Stimulated activated CD8-positive, alpha-beta memory T cell treated with anti-CD3 and anti-CD28 coated beads, Interleukin-2, amount 100 ng/mL, for 48 hours (primary cell): ENCODE data around the gene CNNM1.

Experiments
- DNase-seq, 2 donors: peaks; one replicate each; pipeline ENCODE4 v3.0.0-alpha.2; 2020; ENCODE audit warnings: low read depth in 2 of 2

CNNM1 gene

DNA sequence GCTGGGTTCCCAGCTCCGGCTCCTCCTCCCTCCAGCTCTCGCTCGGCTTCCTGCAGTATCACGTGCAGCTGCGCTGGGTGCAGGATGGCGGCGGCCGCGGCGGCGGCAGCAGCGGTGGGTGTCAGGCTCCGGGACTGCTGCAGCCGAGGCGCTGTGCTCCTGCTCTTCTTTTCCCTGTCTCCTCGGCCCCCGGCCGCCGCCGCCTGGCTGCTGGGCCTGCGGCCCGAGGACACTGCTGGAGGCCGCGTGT is at the start of gene CNNM1:
Gene CNNM1, plus strand, starts transcription at position 53 of the 250 bp plus-strand sequence. Its CDS starts 32 bp downstream, at position 85.
- DNase-seq, result peak in 1 of 2 donors; percentile 18

DNA sequence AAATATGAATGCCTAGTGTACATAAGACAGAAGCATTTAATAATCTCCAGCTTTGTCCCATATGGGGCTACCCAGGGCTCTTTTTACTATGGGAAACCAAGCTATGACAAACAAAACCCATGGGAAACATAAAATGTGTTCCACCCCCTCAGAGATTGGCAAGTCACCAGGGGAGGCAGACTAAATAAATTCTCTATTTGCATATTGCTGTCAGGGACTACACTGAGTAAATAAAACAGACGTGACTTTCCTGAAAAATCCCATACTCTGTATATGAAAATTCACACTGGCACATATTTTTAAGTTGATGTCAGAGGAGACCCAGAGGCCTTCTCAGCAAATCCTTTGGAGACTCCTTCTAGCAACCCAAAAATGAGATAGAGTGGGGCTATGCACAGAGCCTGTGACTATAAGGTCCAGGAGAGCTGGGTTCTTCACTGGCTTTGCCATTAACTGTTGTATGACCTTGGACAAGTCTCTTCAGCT is 49.5 kb upstream of the CNNM1 start:
- no peak for DNase-seq

DNA sequence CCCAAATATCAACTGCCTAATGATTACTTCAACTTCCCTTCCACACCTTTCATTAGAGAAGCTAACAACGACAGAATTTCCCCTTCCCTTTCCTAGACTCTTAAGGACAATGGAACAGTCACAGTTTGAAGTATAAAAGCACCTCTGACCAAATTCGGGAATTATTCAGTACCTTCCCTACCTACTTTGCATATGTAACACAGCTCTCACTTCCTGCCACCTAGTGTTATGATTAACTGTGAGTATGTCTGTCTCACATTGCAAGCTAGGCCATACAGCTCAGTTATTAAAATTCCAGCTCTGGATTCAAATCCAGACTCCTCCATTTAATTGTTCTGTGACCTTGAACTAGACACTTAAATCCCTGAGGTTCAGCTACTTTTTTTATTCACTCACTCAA is 48.7 kb upstream of the CNNM1 start:
- DNase-seq, result no peak

DNA sequence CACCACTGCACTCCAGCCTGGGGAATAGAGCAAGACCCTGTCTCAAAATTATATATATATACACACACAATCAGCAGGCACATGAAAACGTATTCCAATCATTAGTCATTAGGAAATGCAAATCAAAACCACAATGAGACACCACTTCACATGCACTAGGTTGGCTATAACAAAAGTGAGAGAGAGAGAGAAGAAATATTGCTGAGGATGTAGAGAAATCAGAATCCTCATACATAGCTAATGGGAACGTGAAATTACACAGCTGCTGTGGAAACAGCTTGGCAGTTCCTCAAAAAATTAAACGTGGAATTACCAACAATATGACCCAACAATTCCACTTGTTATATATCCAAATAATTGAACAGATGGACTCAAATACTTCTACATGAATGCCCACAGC is 43.3 kb upstream of the CNNM1 start:
- DNase-seq, result no peak

DNA sequence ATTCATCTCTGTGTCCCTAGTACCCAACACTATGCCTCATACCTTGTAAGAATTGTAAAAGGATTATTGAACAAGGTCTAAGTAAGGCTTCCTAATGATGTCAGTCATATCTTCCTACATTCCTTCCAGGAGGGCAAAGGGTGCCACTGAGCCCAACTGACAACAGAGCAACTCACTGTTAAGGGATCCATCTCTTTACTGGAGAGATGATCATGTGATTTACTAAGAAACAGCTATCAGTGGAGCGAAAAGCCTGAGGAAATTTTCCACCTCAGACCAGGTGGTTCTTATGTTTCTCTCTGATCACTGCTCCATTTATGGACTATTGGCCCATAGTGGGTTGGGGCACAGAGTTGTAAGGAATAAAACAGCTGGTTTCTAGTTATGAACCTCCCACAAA is 38.9 kb upstream of the CNNM1 start:
- DNase-seq, result no peak

DNA sequence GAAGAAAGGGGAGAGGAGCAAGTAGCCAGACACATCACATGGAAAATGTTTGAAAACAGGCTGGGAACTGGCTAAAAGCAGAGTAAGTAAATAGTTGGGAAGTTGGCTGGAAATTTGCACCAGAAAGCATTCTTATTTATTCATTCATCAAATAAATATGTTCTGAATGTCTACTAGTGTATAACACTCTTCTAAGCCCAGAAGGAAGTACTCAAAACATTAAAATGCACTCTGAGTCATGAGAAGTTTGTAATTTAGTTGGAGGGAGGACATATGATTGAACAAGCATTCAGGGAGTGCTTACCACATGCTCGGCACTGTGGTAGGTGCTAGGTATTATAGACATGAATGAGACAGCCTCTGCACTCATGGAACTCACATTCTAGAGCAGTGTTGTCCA is 37.0 kb upstream of the CNNM1 start:
- DNase-seq, result no peak

DNA sequence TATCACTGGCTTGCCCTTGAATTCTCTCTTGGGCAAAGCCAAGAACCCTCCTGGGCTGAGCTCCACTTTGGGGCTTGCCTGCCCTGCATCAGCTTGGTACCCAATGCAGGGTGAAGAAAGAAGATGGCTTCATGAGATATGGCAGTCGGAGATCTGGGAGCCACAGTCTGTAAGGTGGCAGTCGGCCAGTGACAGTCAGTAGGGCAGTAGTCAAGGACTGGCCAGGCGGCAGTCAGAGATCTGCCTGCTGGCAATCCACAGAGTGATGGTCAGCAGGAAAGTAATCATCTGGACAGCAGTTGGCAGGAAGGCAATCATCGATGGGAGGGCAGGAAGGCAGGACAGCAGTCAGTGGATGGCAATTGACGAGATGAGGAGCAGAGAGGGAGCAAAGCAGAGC is 32.6 kb upstream of the CNNM1 start:
- no peak for DNase-seq

DNA sequence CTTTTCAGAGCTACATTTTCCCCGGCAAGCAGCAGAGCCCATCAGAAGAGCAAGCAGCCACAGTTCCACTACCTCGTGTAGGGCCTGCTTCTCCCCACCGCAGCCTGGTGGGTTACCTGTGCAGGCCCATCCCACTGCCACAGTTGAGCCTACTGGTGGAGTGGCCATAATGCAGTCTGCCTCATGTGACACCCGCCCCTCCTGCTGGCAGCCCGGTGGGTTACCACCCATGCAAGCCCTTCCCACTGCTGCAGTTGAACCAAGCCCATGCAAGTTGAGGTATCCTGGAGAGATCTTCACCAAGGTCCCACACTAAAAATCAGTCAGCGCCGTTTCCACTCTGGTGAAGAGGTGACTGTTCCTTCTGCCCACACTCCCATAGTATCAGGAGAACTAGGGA is 32.1 kb upstream of the CNNM1 start:
- no peak for DNase-seq

DNA sequence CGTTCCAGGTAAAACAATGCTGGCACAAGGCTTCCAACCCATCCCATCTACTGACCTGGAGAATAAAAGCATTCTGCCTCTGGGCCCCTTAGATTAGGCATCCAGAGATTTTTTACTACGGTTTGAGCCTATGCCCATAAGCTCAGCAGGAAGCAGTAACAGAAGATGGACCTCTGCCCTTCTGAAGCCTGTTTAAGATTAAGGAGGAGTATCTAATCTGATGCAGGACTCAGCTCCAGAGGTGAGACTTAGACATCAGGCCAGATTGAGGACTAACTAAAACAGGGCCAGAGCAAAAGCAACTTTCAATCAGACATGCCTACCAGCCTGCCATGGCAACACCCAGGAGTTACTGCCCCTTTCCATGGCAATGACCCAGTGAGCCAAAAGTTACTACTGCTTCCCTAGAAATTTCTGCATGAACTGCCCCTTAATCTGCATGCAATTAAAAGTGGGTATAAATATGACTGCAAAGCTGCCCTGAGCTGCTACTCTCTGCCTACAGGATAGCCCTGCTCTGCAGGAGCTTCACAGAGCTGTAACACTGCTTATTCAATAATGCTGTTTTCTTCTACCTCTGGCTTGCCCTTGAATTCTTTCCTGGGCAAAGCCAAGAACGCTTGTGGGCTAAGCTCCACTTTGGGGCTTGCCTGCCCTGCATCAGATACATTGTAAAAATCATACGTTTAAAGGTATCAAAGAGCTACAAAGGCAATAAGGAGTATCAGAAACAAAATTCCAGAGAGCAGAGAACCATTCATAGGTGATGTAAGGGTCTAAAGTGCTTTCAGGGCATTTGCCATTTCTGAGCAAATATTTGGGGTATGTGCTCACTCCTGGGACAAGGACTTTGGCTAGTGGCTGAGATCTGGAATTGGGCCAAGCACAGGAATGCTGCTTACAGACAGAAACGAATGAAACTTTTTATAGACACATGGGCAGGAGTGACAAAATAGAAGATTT is 25.0 kb upstream of the CNNM1 start:
- no peak for DNase-seq

DNA sequence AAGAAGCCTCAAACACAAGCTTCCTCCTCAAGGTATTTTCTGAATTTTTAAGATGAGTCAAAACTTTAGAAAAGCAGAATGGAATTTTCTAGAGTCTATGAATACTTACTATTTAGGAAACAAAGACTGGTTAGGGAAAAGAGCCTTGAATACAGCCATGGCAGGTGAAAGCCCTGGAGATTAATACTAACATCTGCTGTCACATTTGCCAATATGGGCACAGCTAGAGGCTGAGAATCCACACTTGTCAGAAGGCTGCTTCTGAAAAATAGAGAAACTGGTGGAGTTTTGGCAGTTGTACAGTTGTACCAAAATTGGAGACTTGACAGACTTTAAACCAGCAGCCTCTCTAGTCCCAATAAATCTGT is 24.3 kb upstream of the CNNM1 start:
- no peak for DNase-seq

DNA sequence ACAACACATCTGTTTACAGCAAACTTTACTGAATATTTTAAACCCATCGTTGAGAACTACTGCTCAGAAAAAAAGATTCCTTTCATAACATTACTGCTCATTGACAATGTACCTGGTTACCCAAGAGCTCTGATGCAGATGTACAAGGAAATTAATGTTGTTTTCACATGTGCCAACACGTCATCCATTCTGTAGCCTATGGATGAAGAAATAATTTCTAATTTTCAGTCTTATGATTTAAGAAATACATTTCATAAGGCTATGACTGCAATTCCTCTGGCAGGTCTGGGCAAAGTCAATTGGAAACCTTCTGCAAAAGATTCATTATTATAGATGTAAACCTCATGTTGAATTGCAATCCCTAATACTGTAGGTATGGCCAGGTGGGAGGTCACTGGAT is 16.7 kb upstream of the CNNM1 start:
- no peak for DNase-seq

DNA sequence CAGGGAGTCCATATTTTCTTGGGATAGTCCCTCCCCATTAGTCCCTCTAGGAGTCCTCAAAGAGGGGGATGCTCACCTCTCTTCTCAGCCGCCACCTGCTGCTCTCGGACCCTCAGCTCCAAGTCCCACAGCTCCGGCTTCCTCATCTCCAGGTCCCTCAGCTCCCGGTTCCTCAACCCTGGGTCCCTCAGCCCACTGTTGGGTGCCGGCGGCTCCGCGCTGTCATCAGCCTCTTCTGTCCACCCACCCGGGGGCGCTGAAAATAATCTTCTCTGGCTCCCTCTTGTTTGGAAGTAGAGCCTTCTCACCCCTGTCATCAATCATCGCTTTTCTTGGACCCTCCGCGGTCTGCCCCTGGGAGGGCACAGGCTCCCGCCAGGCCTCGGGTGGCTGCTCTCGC is 13.3 kb upstream of the CNNM1 start:
- DNase-seq, result no peak

DNA sequence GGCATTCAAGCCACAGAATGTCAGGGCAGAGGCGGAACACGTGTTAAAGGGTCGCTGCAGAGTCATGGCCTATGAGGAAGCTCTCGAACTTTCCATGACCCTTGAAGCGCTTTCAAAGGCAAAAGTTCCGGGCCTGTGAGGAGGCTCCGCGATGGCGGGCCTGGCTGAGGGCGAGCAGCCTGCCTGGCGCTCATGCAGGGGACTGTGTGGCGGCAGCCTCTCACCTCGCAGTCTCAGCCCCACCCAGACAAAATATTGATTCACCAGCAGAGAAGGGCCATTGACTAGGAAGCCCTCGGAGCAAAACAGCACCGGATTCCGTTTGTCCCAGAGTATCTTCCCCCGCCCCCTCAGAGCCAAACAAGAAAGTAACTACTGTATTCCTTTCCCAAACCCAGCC is 12.8 kb upstream of the CNNM1 start:
- DNase-seq, result no peak

DNA sequence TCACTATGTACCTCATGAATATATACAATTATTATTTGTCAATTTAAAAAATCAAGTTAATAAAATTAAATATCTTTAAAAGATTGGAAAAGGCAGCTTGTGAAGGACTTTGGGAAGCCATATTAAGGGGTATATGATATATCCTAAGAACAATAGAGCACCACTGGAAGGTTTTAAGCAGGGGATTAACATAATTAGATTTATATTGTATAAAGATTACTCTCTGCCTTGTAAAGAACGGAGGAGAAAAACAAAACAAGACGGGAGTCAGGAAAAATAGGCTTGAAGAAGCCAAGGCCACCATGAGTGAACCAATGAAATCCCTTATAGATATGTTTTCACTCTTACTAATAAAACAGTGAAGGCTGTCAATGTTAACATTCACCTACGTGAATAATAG is 11.1 kb upstream of the CNNM1 start:
- DNase-seq, result no peak

DNA sequence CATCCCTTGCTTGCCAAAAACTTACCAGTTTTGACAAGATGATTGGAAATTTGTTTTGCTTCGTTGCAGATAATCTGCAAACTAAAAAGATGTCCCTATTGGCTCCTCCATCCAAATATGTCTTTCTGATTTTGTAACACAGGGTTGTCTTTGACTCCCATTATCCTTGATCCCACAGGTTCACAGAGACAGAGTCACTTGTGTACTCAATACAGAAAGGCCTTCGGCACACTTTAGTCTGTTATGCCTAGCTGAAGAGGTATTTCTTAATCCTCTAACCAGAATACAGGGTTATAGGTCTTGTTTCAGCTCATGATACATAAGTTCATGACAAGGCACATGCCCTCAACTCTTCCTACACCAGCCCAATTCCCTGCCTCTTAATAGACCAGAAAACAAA is 10.7 kb upstream of the CNNM1 start:
- DNase-seq, result no peak

DNA sequence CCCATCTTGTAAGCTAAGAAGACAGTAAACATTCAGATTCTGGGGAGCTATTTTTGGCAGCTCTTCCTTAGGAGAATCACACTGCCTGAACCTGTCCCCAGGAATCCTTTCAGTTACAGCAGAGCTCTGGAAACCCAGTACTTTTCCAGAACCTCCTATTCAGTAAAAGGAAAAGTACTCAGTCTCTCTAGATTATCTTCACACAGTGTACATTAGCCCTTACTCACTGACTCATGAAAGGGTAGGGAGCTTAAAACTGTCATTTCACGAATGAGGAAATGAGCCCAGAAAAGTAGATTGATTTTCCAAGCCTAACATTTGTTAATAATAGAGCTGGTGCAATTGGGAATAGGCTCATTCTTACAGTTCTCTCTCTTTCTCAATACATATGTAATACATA is 3.9 kb upstream of the CNNM1 start:
- no peak for DNase-seq

DNA sequence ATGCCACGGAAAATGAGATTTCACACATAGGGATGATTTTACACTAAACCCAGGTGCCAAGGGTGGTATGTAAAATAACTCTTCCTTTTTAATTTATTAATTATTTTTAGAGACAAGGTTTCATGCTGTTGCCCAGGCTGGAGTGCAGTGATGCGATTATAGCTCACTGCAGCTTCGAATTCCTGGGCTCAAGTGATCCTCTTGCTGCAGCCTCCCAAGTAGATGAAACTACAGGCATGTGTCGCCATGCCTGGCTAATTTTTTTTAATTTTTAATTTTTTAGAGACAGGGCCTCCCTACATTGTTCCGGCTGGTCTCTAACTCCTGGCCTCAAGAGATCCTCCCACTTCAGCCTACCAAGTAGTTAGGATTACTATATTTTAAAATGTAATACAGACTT is 2.3 kb upstream of the CNNM1 start:
- no peak for DNase-seq

DNA sequence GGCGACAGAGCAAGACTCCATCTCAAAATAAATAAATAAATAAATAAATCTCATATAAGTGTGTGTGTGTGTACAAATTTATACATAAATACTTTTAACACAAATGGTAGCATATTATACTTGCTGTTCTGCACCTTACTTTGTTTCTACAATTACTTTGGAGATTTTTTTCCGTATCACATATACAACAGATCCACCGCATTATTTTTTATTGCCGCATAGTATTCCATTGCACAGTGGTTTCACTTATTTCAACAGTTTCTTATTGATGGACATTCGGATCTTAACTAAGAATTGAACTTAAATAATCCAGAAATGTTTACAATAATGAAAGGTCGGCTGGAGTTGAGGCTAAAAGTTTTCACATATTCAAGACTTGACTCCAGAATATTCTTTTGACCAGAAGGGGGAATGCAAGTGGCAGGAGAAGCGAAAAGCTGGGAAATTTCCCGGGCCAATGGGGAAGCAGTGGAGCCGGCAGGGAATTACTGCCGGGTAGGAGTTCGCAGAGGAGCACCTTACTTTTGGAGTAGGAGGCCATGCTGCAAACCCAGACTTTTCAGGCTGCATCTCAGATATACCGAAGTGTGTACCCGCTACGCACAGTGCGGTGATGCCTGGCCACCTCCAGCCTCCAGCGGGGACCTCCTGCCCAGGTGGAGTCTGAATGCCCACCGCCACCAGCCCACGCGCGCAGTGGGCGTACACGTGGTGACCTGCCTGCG is 415 bp upstream of the CNNM1 start:
- DNase-seq, result no peak

DNA sequence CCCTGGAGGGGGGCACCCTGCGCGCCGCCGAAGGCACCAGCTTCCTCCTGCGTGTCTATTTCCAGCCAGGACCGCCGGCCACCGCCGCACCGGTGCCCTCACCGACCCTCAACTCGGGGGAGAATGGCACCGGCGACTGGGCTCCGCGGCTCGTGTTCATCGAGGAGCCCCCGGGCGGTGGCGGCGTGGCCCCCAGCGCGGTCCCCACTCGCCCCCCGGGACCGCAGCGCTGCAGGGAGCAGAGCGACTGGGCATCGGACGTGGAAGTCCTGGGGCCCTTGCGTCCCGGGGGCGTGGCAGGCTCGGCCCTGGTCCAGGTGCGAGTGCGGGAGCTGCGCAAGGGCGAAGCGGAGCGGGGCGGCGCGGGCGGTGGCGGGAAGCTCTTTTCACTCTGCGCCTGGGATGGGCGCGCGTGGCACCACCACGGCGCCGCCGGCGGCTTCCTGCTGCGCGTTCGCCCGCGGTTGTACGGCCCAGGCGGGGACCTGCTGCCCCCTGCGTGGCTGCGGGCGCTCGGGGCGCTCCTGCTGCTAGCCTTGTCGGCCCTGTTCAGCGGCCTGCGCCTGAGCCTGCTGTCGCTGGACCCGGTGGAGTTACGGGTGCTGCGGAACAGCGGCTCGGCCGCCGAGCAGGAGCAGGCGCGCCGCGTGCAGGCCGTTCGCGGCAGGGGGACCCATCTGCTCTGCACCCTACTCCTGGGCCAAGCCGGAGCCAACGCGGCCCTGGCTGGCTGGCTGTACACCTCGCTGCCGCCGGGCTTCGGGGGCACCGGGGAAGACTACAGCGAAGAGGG is 594 bp downstream of the CNNM1 start:
- peak in 1 of 2 donors; percentile 6 for DNase-seq

DNA sequence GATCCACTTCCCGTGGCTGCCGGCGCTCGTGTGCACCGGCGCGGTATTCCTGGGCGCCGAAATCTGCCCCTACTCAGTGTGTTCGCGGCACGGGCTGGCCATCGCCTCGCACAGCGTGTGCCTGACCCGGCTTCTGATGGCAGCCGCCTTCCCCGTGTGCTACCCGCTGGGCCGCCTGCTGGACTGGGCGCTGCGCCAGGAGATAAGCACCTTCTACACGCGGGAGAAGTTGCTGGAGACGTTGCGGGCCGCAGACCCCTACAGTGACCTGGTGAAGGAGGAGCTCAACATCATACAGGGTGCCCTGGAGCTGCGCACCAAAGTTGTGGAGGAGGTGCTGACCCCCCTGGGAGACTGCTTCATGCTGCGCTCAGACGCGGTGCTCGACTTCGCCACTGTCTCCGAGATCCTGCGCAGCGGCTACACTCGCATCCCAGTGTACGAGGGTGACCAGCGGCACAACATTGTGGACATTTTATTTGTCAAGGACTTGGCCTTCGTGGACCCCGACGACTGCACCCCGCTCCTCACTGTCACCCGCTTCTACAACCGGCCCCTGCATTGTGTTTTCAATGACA is 1.3 kb downstream of the CNNM1 start:
- no peak for DNase-seq

DNA sequence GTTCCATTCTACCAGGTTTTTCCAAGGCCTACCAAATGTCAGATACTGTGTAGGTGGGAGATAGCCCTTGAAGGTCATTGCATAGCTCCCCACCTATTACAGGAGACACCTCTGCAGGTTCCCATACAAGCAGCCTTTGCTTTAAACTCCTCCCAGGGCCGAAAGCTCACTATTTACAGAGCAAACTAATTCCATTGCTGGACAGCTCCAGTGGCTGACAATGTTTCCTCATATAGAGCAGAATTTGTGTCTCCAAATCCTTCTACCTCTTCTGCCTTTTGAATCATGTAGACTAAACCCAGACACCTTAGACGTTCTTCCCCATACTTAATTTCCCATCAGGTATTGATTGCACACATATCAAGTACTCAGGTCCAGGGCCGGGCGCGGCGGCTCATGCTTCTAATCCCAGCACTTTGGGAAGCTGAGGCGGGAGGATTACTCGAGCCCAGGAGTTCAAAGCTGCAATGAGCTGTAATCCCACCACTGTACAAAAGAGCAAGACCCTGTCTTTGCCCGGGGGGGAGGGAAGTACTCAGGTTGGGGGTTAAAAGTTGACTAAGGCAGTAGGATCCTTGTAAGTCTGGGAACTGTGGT is 2.1 kb downstream of the CNNM1 start:
- DNase-seq, result no peak

DNA sequence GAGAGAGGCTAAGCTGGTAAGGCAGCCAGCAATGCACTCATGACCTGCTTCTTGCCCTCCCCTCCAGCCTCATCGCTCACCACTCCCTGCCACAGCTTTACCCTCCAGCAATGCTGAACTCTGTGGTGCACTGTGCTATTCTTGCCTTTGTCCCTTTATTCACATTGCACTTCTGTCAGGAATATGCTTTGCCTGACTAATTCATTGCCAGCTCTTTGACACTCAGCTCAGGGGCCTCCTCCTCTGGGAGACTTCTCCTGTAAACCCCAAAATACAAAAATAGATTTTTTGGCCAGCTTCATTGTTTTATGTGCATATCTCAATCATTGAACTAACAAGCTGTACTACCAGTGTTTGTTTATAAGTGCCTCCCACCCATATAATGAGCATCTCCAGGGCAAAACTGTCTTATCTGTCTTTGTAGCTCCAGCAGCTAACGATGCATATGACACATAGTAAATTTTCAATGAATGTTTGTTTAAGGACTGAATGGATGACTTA is 8.2 kb downstream of the CNNM1 start:
- no peak for DNase-seq
